GM19023 (cell line): ENCODE data around the gene FTCDNL1.
A peak's percentile ranks its signal among the peaks of the same experiment; 100 is the strongest.

Experiments
- ATAC-seq: cut with Tn5 transposase; IDR thresholded peaks from one replicate; pipeline ENCODE4 v1.9.1; 2021; ENCODE audit warnings: mild to moderate bottlenecking, moderate library complexity; ENCODE audit not compliant: unreplicated experiment

Gene FTCDNL1

DNA sequence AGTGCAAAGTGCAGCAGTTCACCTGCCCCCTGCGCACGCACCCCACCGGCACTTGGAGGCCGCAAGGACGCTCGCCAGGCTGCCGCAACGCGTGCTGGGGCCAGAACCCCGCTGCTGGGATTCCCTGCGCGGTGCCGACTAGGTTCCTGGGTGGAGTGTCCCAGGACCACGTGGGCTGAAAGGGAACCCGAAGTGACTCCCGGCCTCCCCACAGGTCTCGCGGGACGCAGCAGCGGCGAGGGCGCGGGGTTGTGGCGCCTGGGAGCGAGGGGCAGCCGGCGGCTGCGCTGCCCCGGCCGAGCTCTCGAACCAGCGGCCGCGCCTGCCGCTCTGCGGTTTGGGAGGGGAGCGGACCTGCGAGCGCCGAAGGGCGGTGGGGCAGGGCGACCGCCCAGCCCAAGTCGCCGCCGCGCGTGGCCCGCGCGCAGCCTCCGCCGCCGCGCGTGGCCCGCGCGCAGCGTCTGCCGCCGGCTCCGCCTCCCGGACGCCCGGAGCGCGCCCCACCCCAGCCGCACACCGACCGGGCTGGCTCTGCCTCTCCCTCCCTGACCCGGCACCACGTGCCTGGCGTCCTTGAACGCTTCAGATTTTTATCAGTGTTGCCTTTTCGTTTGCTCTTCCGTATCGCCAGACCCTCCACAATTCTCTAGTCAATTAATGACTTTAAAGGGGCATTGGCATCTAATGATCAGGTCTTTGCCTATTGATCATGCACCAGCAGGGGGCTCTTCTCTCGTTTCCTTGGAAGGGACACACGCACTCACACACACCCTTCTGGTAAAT is at the start of gene FTCDNL1:
Gene FTCDNL1, minus strand, starts transcription at position 475 of the 783 bp plus-strand sequence. CDS start 2,230 bp downstream, outside the sequence.
- ATAC-seq: peak; percentile 98

DNA sequence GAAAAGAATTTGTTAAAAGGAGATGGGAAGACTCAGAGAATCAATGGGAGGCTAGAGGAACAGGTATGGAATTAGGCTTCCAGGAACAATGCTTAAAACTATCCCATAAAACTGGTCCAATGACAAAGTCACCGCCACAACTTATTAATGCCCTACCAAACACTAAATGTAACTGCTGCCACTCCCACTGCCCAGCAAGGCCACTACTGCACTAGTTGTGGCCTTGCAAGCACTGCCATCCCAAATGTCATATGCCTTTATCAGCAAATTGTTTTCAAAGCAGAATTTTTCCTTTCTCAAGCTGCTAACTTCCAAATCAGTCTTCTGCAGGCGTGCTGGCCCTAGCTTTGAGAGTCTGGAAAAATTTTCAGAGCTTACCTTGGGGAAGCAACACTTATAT is 45.6 kb upstream of the FTCDNL1 start:
- no peak for ATAC-seq

DNA sequence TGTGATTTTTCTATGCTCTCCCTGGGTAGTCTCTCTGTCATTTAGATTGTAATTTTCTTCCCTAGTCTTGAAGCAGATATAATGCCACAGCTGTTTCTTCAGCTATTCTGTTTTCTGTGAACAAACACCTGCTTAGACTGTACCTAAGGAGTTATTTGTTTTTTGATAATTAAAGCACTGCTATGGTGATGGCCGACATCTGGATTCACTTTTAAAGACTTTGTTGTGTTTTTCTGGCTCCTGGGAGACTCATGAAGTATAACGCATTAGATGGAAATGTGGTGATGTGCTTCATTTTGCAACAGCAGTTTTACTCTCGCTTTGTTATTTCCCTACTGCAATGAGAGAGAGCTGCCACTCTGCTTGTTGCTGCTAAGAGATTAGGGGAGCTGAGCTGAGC is 44.4 kb upstream of the FTCDNL1 start:
- no peak for ATAC-seq

DNA sequence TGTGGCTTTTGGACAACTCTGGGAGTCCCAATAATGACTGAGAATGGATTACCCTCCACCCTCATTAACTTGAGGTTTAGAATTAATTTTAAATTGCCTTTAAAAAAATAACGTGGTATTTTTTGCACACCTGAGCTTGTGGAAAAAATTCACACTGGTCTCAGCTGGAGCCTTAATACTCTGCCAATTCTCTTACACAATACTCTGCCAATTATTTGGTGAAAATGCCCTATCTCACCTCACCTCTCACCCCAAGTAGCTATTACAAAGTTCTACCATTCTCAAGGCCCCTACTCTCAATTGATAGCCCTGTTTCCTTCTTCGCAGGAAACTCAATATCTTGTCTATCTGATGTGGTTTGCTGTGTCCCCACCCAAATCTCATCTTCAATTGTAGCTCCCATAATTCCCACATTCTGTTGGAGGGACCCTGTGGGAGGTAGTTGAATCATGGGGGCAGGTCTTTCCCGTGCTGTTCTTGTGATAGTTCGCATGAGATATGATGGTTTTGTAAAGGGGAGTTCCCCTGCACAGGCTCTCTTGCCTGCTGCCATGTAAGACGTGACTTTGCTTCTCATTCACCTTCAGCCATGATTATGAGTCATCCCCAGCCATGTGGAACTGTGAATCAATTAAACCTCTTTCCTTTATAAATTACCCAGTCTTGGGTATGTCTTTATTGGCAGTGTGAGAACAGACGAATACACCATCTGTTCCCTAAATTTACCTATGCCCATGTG is 32.7 kb upstream of the FTCDNL1 start:
- no peak for ATAC-seq

DNA sequence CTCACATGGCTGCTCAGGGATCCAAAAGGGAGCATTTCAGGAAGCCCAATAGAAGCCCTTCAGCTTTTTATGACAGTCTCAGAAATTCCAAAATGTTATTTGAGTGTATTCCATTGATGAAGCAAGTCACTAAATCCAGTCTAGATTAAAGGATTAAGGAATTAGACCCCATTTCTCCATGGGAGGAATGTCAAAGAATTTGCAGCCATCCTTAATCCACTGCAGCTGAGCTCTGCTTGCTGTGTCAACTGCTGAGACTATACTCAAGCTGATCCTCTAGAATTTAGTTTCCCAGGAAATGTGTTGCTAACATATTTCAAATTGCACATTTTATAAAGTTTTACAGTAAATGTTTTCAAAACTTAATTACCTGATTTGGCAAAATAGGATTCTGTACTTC is 31.7 kb upstream of the FTCDNL1 start:
- ATAC-seq: no peak

DNA sequence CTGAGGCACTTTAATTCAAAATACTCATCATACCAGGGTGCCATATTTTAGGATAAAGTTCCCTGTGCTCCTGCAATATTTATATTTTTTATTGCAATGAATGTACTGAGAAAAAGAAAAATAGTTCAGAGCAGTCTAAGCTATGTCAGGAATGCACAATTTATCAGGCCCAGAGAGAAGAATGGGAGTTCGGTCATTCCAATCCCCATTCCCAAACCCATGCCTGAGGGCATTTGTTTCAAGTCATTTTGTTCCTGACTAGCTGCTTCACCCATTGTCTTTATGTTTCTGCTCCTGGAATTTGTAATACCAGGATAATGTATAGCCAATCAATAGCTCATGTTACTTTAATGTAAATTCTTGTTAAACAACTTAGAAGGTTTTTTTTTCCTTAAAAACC is 24.4 kb upstream of the FTCDNL1 start:
- no peak for ATAC-seq

DNA sequence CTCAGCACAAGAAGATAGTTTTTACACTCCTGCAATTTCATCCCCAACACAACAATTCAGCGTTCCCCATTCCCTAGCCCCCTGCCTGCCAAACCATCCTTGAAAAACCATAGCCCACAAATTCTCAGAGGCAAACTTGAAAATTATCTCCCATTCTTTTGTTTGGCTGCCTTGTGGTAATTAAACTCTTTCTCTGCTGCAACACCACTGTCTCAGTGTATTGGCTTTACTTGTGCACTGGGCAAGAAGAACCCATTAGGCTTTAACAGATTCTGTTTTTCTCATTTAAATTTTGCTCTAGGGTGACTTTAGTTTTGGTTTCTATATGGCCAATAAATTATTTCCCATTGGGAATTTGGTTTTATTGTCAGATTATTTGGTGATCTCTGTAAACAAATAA is 23.2 kb upstream of the FTCDNL1 start:
- no peak for ATAC-seq

DNA sequence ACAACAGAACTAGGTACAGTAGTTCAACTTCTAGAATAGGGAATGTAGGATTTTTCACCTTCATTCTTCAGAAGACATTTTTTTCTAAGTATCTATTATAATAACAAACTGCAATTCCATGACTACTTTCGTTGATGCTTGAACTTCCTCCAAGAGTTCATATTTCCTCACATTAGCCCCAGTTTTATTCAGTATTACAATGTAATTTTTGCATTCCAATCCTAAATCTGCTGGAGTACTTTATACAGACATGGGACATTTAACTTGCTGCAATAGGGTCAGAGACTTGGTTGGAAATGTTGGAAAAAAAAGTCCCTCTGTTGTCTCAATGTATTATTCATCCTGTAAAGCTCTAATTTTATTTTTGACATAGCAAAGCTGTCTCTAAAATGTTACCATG is 19.6 kb upstream of the FTCDNL1 start:
- ATAC-seq: no peak

DNA sequence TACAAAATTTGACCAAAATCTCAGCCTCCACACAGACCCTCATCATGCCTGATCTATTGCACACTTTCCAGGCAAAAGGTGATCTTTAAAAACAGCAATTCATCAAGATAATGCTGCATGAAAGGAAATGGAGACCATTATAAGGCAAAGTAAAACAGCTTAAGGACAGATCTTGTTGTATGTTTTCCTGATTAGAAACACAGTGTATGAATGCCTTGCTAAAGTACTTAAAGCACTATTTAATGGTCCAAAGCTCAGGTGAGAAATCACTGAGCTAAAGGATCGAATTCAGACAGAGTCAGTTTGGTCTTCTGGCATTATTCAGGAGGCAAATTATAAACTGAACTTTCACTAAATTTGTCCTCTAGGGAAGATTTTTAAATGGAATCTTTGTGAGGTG is 18.7 kb upstream of the FTCDNL1 start:
- ATAC-seq: no peak

DNA sequence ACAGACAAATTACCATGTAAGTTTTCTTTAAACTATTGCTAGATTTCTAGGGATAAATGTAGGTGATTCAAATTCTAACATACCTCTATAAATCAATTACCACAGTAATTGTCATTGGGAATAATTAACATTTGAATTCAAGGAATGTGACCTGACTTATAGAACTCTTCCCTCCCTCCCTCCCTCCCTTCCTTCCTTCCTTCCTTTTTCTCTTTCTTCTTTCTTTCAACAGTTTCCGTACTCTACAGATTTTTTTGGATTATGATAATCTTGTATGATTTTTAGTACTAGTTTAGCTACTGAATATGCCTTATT is 18.2 kb upstream of the FTCDNL1 start:
- ATAC-seq: no peak

DNA sequence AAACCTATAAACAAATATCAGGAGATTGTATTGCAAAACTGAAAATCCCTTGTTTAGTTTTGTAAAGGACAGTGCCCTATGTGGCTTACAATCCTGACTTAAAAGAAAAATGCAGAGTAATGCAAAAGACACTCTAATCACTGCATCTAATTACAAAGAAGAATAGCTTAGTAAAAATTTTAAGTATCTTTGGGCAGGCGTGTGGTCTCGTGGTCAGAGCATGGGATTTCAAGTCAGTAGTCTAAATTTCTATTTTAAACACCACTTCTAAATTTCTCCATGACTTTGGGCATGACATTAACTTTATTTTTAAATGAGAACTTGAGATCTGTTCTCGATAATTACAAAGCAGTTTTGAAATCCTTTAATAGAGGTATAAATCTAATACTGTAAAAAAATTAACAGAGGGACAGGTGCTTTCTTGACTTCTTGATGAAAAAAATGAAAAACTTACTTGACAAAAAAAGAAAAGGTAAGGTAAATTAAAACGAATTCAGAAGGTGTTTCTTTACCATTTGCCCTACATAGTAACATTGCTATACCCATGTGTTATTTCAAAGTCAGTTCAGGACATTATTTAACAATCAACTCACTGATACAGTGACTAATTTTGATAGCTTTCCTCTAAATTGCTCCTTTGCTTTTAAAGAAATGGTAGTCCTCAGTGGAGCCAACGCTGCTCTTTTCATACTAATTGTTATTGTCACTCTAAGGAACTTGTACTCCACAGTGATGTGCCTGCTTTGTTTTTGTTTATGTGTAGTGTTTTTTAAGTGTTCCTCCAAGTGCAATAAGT is 17.6 kb upstream of the FTCDNL1 start:
- no peak for ATAC-seq

DNA sequence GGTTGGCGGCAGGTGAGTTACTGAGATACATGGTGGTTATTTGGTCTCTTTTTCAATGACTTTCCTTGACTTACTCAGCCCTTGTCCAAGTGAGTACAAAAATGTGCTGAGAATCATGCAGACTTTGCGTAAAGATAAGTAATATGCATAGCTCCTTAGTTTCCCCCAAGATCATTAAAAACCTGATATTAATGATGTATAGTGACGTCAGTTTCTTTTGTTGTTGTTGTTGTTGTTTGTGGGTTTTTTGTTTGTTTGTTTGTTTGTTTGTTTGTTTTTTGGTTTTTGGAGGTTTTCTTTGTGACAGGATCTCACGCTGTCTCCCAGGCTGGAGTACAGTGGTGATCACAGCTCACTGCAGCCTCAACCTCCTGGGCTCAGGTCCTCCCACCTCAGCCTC is 14.9 kb upstream of the FTCDNL1 start:
- ATAC-seq: no peak

DNA sequence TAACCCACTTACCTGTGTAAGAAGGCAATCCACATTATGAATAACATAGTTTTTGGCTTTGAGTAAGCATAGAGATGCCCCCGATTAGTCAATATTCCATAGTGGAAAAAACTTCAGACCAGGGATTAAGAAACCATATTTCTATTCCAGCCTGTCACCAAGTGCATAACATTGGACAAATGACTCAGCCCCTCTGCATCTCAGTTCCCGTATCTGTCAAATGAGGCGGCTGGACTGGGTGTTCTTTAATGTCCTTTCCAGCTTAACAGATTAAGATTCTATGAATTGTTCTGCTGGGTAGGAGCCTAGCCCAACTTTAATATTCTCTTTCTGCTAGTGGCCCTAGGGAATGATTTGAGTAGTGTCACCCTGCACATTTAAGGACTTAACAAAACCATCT is 11.8 kb upstream of the FTCDNL1 start:
- no peak for ATAC-seq

DNA sequence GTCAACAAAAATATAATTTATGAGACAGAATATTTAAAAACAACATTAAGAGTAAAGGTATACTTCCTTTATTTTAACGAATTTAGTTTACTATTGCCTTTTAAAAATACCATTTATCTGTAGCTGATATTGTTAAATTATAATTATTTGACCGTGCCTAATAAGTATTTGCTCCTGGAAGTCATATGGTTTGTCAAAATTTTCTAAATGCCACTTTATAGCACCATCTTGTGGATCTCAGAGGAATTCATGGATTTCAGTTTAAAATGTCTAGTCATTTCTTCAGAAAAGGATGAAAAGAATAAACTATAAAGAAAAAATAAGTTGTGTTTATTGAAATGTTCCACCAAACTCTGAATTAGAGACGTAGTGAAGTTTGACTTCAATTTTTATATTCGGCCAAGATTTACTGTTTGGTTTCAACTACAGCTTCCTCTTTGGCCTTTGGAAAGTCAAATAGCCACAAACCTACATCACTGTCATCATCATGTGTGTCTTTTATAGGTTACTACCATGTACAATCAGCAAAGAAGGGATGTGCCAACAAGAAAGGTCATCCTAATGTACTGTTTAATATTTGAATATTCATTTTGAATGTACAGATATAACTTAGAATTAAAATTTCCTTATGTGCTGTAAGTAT is 10.3 kb upstream of the FTCDNL1 start:
- ATAC-seq: no peak

DNA sequence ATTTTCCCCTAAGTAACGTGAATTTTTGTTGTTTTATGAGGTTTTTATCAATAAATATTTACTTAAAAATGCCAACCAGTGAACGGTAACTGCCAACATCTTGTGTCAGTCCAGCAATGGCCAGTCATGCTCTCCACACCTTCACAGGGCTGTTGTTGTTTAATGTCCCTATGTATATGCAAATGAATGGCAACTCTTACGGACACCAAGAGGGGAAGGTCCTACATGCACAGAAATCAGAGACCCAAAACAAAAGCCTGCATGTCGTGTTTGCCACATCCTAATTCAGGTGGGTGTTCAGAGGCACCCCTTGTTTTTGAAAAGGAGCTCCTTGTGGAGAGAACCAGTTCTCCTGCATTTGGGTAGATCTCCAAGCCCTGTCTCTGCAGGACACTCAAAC is 4.8 kb upstream of the FTCDNL1 start:
- ATAC-seq: no peak

DNA sequence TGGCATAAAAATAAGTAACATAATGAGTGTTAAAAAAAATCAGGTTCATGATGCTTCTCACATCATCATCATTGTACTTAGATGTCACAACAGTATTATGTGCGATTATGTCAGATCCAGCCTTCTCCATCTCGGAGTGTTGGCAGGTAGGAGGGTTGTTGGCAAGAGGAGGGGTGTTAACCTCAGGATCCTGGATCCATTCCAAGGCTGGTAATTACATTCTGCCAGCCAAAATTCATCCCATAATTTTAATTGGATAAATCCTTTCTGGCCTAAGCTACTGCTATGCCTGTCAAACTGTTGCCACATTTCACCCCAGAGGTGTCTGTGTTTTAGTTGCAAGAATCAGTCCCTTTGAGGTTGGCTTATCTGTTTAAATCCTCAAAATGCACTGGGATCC is 891 bp upstream of the FTCDNL1 start:
- no peak for ATAC-seq

DNA sequence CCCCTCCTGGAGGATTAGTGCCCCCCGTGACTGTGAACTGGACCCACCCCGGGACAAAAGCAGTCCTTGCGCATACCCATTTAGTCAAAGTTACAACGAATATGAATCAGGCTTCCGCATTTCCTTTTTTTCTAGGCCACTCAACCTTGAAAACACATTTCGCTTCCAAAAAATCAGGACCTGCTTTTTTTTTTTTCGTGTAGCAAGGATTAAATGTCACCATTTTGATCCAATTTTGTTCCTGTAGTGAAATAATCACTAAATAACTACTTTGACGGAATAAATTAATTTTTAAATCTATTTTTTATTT is 464 bp upstream of the FTCDNL1 start:
- no peak for ATAC-seq

DNA sequence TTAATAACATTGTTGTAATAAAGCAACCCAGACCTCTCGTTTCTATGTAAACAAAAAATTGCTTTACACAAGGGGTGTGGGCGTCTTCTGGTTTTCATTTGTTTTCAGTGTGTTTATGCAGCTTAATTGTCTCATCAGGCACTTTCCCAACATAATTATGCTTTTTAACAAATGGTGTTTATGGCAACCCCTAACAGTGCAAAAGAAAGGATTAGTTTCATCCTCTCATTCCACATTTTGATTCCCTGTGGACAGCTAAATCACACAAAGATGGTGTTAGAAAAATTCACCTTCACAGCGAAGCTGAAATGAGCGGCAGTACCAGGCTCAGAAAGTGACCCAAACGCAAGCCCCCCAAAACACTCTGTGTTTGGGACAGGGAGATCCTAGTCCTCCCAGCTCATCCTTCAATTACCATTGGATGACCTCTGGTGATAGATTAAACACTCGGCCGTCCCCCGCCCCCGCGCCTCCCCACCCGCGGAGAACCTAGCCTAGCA is 724 bp downstream of the FTCDNL1 start:
- no peak for ATAC-seq

DNA sequence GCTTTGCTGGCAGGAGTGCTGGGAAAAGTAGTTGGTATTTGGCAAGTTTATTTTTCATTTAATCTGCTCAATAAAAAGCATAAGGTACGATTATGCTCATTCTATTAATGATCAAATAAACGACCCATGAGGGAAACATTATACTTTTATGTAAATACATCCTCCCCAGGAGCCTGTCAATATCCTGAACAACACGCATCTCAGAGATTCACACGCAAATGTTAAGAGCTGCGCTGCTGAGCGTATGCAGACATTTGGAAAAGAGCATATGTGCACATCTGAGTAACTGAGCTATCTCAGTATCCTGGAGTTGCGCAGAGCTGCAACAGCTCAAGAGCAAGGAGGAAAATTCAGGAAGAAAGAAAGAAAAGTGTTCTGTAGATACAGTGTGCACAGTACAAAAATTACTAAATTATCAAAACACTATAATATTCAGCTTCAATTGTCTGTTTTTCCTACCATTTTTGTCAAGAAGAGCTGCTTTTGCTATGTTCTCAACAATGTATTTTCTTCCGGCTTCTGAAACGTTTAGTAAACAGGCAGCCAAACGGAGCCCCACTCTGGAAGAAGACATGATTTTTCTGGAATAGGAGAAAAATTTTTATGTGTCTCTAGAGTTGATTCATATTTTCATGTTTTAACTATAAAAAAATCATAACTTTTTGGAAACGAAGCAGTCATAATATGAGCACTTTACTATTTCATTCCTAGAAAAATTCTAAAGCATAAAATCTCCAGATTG is 2.4 kb downstream of the FTCDNL1 start:
- no peak for ATAC-seq

DNA sequence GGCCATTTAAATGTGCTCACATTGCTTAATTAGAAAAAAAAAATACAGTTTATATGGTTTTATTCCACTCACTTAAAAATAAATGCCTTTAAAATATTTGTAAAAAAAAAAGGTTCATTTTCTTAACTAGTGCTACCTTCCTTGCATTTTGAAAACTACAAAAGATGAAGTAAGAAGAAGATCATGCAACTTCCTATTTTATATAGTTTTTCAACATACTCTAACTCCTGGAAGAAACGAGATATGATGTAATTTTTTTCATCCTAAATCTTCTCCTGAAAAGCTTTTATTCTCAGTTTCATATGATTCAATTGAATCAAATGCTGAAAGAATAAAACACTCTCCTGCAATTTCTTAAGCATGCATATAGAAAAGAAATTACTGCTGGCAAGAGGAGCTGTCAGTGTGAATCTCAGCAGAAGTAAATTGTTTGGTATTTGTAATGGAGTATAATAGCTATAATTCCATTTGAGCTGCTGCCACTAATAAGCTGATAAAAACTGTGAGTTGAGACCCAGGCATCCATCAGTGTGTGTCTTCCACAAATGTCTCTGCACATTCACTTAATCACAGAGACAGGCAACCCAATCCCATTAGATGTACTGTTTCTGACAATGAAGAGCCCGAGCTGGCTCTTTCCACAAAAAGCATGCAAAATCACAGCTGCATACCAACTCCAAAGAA is 3.7 kb downstream of the FTCDNL1 start:
- no peak for ATAC-seq
